NB4 (cell line): ENCODE results near the gene SP140.
"Not testable (repeated sequence)": the region's sequence is repeated elsewhere in the genome, so short reads cannot be mapped to it uniquely, and the experiment has no call there.

Source experiments
- CTCF ChIP-seq: IDR thresholded peaks from one replicate; pipeline ENCODE4 v1.5.1; 2012; ENCODE audit warnings: low read depth, low read length
- MAX ChIP-seq: IDR thresholded peaks from 2 replicates; pipeline ENCODE4 v1.6.1; 2011; ENCODE audit warnings: low read depth, low read length
- MYC ChIP-seq: IDR thresholded peaks from 2 replicates; pipeline ENCODE4 v1.6.1; 2011; ENCODE audit warnings: low read depth, low read length
- POLR2A ChIP-seq: IDR thresholded peaks from 2 replicates; pipeline ENCODE4 v1.6.1; 2011; ENCODE audit warnings: mild to moderate bottlenecking; ENCODE audit not compliant: insufficient read length; ENCODE audit errors: extremely low read depth

- not testable (repeated sequence) for TF ChIP-seq CTCF, MYC, POLR2A, MAX
These were observed 63.8 kb downstream of the SP140 start for GRCh38 chr2:230289311-230289710.
